Duodenal mucosa (tissue), 2 donors: ENCODE measurements around the gene IFIT1.
A peak's percentile ranks its signal among the peaks of the same experiment; 100 is the strongest.

Source experiments
- H3K27ac ChIP-seq: one replicate; pipeline ENCODE4 v1.7.0; 2013; ENCODE audit warnings: low read depth, low read length
- H3K27me3 ChIP-seq, 2 donors: one replicate each; pipeline ENCODE4 v1.7.0; 2013; ENCODE audit warnings: low read length in 2 of 2, control low read depth in 1 of 2; ENCODE audit not compliant: insufficient read depth in 2 of 2, control insufficient read depth in 1 of 2
- H3K36me3 ChIP-seq, 2 donors: one replicate each; pipeline ENCODE4 v1.7.0; 2013; ENCODE audit warnings: low read length in 2 of 2, control low read depth in 1 of 2; ENCODE audit not compliant: insufficient read depth in 2 of 2, control insufficient read depth in 1 of 2
- H3K4me1 ChIP-seq, 2 donors: one replicate each; pipeline ENCODE4 v1.7.0; 2013; ENCODE audit warnings: low read length in 2 of 2, control low read depth in 1 of 2; ENCODE audit not compliant: insufficient read depth in 2 of 2, control insufficient read depth in 1 of 2
- H3K4me3 ChIP-seq, 2 donors: one replicate each; pipeline ENCODE4 v1.7.0; 2013; ENCODE audit warnings: low read length in 2 of 2, low read depth in 1 of 2
- H3K9ac ChIP-seq, 2 donors: one replicate each; pipeline ENCODE4 v1.7.0; 2013; ENCODE audit warnings: low read length in 2 of 2, low read depth in 1 of 2
- H3K9me3 ChIP-seq, 2 donors: one replicate each; pipeline ENCODE4 v1.7.0; 2013; ENCODE audit warnings: low read length in 2 of 2, control low read depth in 1 of 2; ENCODE audit not compliant: control insufficient read depth in 1 of 2

Gene IFIT1

GRCh38 chr10:89367529-89367928 lies 24.9 kb upstream of the IFIT1 start:
- no peaks in the 10 kb centered on the region for H3K36me3 ChIP-seq
- H3K9me3 ChIP-seq: no peaks in the 10 kb centered on the region
- H3K4me1 ChIP-seq: peaks cover 7 to 13% of the 10 kb centered on the region in 2 donors
- H3K4me3 ChIP-seq: no peak overlapping the region
- no peaks in the 10 kb centered on the region for H3K27me3 ChIP-seq
- no peak overlapping the region for H3K9ac ChIP-seq
- no peak overlapping the region for H3K27ac ChIP-seq

- no peak overlapping the region for H3K4me3 ChIP-seq
- no peak overlapping the region for H3K9ac ChIP-seq
- no peaks in the 10 kb centered on the region for H3K27me3 ChIP-seq
- no peaks in the 10 kb centered on the region for H3K9me3 ChIP-seq
- no peaks in the 10 kb centered on the region for H3K36me3 ChIP-seq
- peaks cover 7 to 13% of the 10 kb centered on the region in 2 donors for H3K4me1 ChIP-seq
- H3K27ac ChIP-seq: no peak overlapping the region
These were observed 24.3 kb upstream of the IFIT1 start for GRCh38 chr10:89368129-89368528.

GRCh38 chr10:89369156-89370105 lies 23.0 kb upstream of the IFIT1 start:
- no peaks in the 10 kb centered on the region for H3K36me3 ChIP-seq
- no peak overlapping the region for H3K4me3 ChIP-seq
- no peaks in the 10 kb centered on the region for H3K27me3 ChIP-seq
- no peak overlapping the region for H3K9ac ChIP-seq
- no peaks in the 10 kb centered on the region for H3K9me3 ChIP-seq
- peaks cover 20 to 22% of the 10 kb centered on the region in 2 donors for H3K4me1 ChIP-seq
- H3K27ac ChIP-seq: no peak overlapping the region

- peaks cover 28 to 29% of the 10 kb centered on the region in 2 donors for H3K4me1 ChIP-seq
- no peaks in the 10 kb centered on the region for H3K36me3 ChIP-seq
- H3K9me3 ChIP-seq: no peaks in the 10 kb centered on the region
- no peak overlapping the region for H3K27ac ChIP-seq
- H3K4me3 ChIP-seq: no peak overlapping the region
- H3K27me3 ChIP-seq: no peaks in the 10 kb centered on the region
- no peak overlapping the region for H3K9ac ChIP-seq
These were observed 21.3 kb upstream of the IFIT1 start for GRCh38 chr10:89371079-89371478.

- Histone ChIP-seq H3K9me3 (no peaks in the 10 kb centered on the region), H3K27ac (no peak overlapping the region), H3K4me3 (no peak overlapping the region), H3K4me1 (peaks cover 28 to 29% of the 10 kb centered on the region in 2 donors), H3K27me3 (no peaks in the 10 kb centered on the region), H3K9ac (no peak overlapping the region), H3K36me3 (no peaks in the 10 kb centered on the region)
These were observed 20.4 kb upstream of the IFIT1 start for GRCh38 chr10:89371987-89372386.

GRCh38 chr10:89373916-89374711 lies 18.3 kb upstream of the IFIT1 start:
- H3K4me1 ChIP-seq: peaks cover 20 to 23% of the 10 kb centered on the region in 2 donors
- H3K36me3 ChIP-seq: no peaks in the 10 kb centered on the region
- no peaks in the 10 kb centered on the region for H3K27me3 ChIP-seq
- no peak overlapping the region for H3K9ac ChIP-seq
- H3K27ac ChIP-seq: peak overlapping the region; percentile 63
- peak overlapping the region in 1 of 2 donors; percentile 7 for H3K4me3 ChIP-seq
- no peaks in the 10 kb centered on the region for H3K9me3 ChIP-seq

- Histone ChIP-seq H3K4me3 (no peak overlapping the region), H3K9me3 (no peaks in the 10 kb centered on the region), H3K9ac (no peak overlapping the region), H3K4me1 (peaks cover 20 to 21% of the 10 kb centered on the region in 2 donors), H3K36me3 (no peaks in the 10 kb centered on the region), H3K27me3 (no peaks in the 10 kb centered on the region), H3K27ac (peak overlapping the region; percentile 63)
These were observed 17.7 kb upstream of the IFIT1 start for GRCh38 chr10:89374713-89375141.

GRCh38 chr10:89377705-89378637 lies 14.5 kb upstream of the IFIT1 start, which contains the start of gene IFIT1B:
Gene IFIT1B (plus strand): TSS chr10:89378056. CDS start chr10:89378136, 80 bp downstream.
- no peak within 1 kb of the TSS for H3K4me3 ChIP-seq
- no peak within 1 kb of the TSS for H3K9ac ChIP-seq
- H3K27me3 ChIP-seq: no peaks in the 10 kb centered on the region
- peaks cover 20 to 21% of the 10 kb centered on the region in 2 donors for H3K4me1 ChIP-seq
- H3K27ac ChIP-seq: no peak within 1 kb of the TSS
- no peaks in the 10 kb centered on the region for H3K9me3 ChIP-seq
- H3K36me3 ChIP-seq: no peaks in the 10 kb centered on the region

- Histone ChIP-seq H3K4me3 (no peak overlapping the region), H3K4me1 (peaks cover 10 to 11% of the 10 kb centered on the region in 2 donors), H3K9me3 (no peaks in the 10 kb centered on the region), H3K36me3 (no peaks in the 10 kb centered on the region), H3K27ac (no peak overlapping the region), H3K27me3 (no peaks in the 10 kb centered on the region), H3K9ac (no peak overlapping the region)
These were observed 13.3 kb upstream of the IFIT1 start for GRCh38 chr10:89379103-89379502.
